Adrenal gland (tissue), 5 donors: ENCODE results near the gene TMEM140.
"Not testable (repeated sequence)": the region's sequence is repeated elsewhere in the genome, so short reads cannot be mapped to it uniquely, and the experiment has no call there.

Source experiments
- CTCF ChIP-seq, 6 experiments: fragments of 450-650 bp in 4 of 6; fragments of 200-600 bp in 2 of 6; sonication (generic) in 1 of 6; IDR thresholded peaks; 1 replicate in 5 of 6; 2 replicates in 1 of 6; pipeline versions ENCODE4 v1.5.1 to v1.8.0; 2016 to 2021; ENCODE audit warnings: antibody characterized with exemption in 6 of 6, mild to moderate bottlenecking in 2 of 6, moderate library complexity in 1 of 6
- POLR2A ChIP-seq, 2 donors: fragments of 450-650 bp; IDR thresholded peaks; one replicate each; pipeline ENCODE4 v1.6.1; 2017; ENCODE audit warnings: antibody characterized with exemption in 2 of 2, mild to moderate bottlenecking in 2 of 2, moderate library complexity in 1 of 2
- donor health status: DM: no; HTN: no; CAD: no.

GRCh38 chr7:135211946-135212685 is 64.2 kb downstream of the TMEM140 start:
- TF ChIP-seq CTCF (IDR thresholded peaks at IDR 0.05): peak in 1 of 6 experiments; percentile 5
- TF ChIP-seq POLR2A (IDR thresholded peaks at IDR 0.05): not testable (repeated sequence)
